GM12878 (cell line): ENCODE data around the gene RGL4. TPM values are rescaled to one million over a fixed set of nuclear protein-coding genes. Genes with fewer than 3 reads are reported as not detected.

Experiments used
- ATAC-seq: fragments of 200-7000 bp; cut with Tn5 transposase; 3 replicates; pipeline ENCODE4 v1.9.1; 2020; ENCODE audit warnings: mild to moderate bottlenecking, moderate library complexity
- BruUV-seq: library from RNA; stranded (reverse); fragments of 400-500 nt; replicated peaks from 2 replicates; lab custom pipeline; 2021; lab: Mats Ljungman, UMichigan
- CTCF ChIA-PET: fragments of 300-600 bp; sonication (Branson Sonifier 250); formaldehyde crosslinking; extraction: SDS; loops from one replicate; lab custom pipeline; 2021; ENCODE audit warnings: inconsistent platforms; lab: Yijun Ruan, JAX
- POLR2A ChIA-PET: fragments of 350-600 bp; formaldehyde crosslinking; extraction: SDS; loops from one replicate; lab custom pipeline; 2021; ENCODE audit warnings: inconsistent platforms; lab: Charles Lee
- RAD21 ChIA-PET: fragments of 300-600 bp; sonication (Branson Sonifier 250); formaldehyde crosslinking; loops from one replicate; lab custom pipeline; 2023; ENCODE audit warnings: antibody characterized with exemption; ENCODE audit not compliant: unreplicated experiment; lab: Charles Lee
- SMC1A ChIA-PET: fragments of 300-600 bp; sonication (Branson Sonifier 250); formaldehyde crosslinking; loops from one replicate; lab custom pipeline; 2023; ENCODE audit not compliant: unreplicated experiment, uncharacterized antibody; lab: Charles Lee
- DNase-seq: peaks from one replicate; pipeline ENCODE4 v3.0.0-alpha.2; 2011; ENCODE audit warnings: low read depth, low spot score
- FAIRE-seq: peaks from 3 replicates; lab custom pipeline; 2011; peaks lifted over from hg19 to GRCh38; lab: Jason Lieb, UNC
- H2AFZ ChIP-seq: 2 replicates; pipeline ENCODE4 v1.6.0; 2011; ENCODE audit warnings: low read depth, low read length, control low read depth; ENCODE audit not compliant: control insufficient read depth
- H3K27ac ChIP-seq: 2 replicates; pipeline ENCODE4 v1.5.1; 2011; ENCODE audit warnings: control low read depth; ENCODE audit not compliant: control insufficient read depth, insufficient read depth
- H3K27me3 ChIP-seq, 2 experiments: replicated peaks in 1 of 2; 2 replicates each; pipeline versions ENCODE4 v1.6.0 to v1.6.1; 2011; ENCODE audit warnings: low read length in 1 of 2; ENCODE audit not compliant: control insufficient read depth in 2 of 2, insufficient read depth in 2 of 2
- H3K36me3 ChIP-seq, 2 experiments: 2 replicates each; pipeline ENCODE4 v1.5.1; 2011; ENCODE audit warnings: low read length in 1 of 2; ENCODE audit not compliant: control insufficient read depth in 2 of 2, insufficient read depth in 2 of 2
- H3K4me1 ChIP-seq: 2 replicates; pipeline ENCODE4 v1.6.1; 2011; ENCODE audit warnings: mild to moderate bottlenecking, low read length, moderate library complexity, mixed read lengths; ENCODE audit not compliant: control insufficient read depth, insufficient read depth
- H3K4me2 ChIP-seq: 2 replicates; pipeline ENCODE4 v1.6.0; 2011; ENCODE audit warnings: control low read depth; ENCODE audit not compliant: control insufficient read depth, insufficient read depth
- H3K4me3 ChIP-seq: fragments of 200-600 bp; sonication (generic); 2 replicates; pipeline ENCODE4 v1.5.1; 2016
- H3K79me2 ChIP-seq: 2 replicates; pipeline ENCODE4 v1.6.0; 2011; ENCODE audit warnings: low read length; ENCODE audit not compliant: control insufficient read depth, insufficient read depth
- H3K9ac ChIP-seq: 2 replicates; pipeline ENCODE4 v1.8.0; 2011; ENCODE audit warnings: low read length, control low read depth, mixed read lengths; ENCODE audit not compliant: control insufficient read depth, insufficient read depth
- H3K9me3 ChIP-seq: replicated peaks from 3 replicates; pipeline ENCODE4 v1.5.1; 2011; ENCODE audit warnings: mild to moderate bottlenecking, low read length; ENCODE audit not compliant: control insufficient read depth, insufficient read depth
- H4K20me1 ChIP-seq: 2 replicates; pipeline ENCODE4 v1.6.0; 2011; ENCODE audit not compliant: control insufficient read depth, insufficient read depth
- ATF7 ChIP-seq: fragments of 450-650 bp; IDR thresholded peaks from 2 replicates; pipeline ENCODE4 v1.6.1; 2016; ENCODE audit warnings: low read depth, mild to moderate bottlenecking
- CBFB ChIP-seq: IDR thresholded peaks from 2 replicates; pipeline ENCODE4 v1.6.1; 2016; ENCODE audit warnings: antibody characterized with exemption, low read depth
- GABPA ChIP-seq: IDR thresholded peaks from 2 replicates; pipeline ENCODE4 v1.6.1; 2014; ENCODE audit warnings: antibody characterized with exemption, low read depth, mild to moderate bottlenecking, inconsistent platforms
- NBN ChIP-seq: fragments of 450-650 bp; IDR thresholded peaks from 2 replicates; pipeline ENCODE4 v1.6.1; 2016
- NFYA ChIP-seq: IDR thresholded peaks from 2 replicates; pipeline ENCODE4 v1.6.1; 2011; ENCODE audit warnings: low read depth, mild to moderate bottlenecking, low read length, improper control_type of control experiment, borderline replicate concordance
- PAX8 ChIP-seq: fragments of 450-650 bp; IDR thresholded peaks from 2 replicates; pipeline ENCODE4 v1.6.1; 2017; ENCODE audit warnings: mild to moderate bottlenecking, moderate library complexity
- RBBP5 ChIP-seq: fragments of 200-600 bp; sonication (generic); conservative IDR thresholded peaks from 2 replicates; pipeline ENCODE4 v1.6.1; 2016
- RFX5 ChIP-seq: IDR thresholded peaks from 2 replicates; pipeline ENCODE4 v1.6.1; 2011; ENCODE audit warnings: low read depth, low read length, improper control_type of control experiment
- SIX5 ChIP-seq: IDR thresholded peaks from 2 replicates; pipeline ENCODE4 v1.6.1; 2011; ENCODE audit warnings: mild to moderate bottlenecking, low read depth, low read length, moderate library complexity; ENCODE audit not compliant: severe bottlenecking
- SMAD5 ChIP-seq: IDR thresholded peaks from 2 replicates; pipeline ENCODE4 v1.6.1; 2016; ENCODE audit warnings: antibody characterized with exemption, low read depth
- ZNF24 ChIP-seq: fragments of 450-650 bp; IDR thresholded peaks from 2 replicates; pipeline ENCODE4 v1.6.1; 2017; ENCODE audit warnings: antibody characterized with exemption, mild to moderate bottlenecking
- WGBS: methylation state at CpG from one replicate; pipeline ENCODE4 v1.1.6; 2016; ENCODE audit warnings: low lambda C conversion rate; ENCODE audit not compliant: insufficient replicate concordance, insufficient coverage; ENCODE audit errors: missing lambda C conversion rate; 5-methylcytosine and 5-hydroxymethylcytosine counted together
- in situ Hi-C: fragments of 300-500 bp; cut with MboI; formaldehyde crosslinking; loops from 9 replicates; pipeline ENCODE4 v1.14.3; 2018; ENCODE audit warnings: mixed read lengths
- intact Hi-C: fragments of 100-400 bp; cut with micrococcal nuclease; formaldehyde crosslinking; loops from one replicate; pipeline ENCODE4 v1.14.2; 2022; ENCODE audit not compliant: unreplicated experiment
- polyA plus RNA-seq, 11 experiments: library from polyadenylated mRNA; depleted of rRNA in 4 of 11; unstranded in 6 of 11; stranded (reverse) in 5 of 11; fragments of >200 nt; fragmentation: Nextera tagmentation in 4 of 11; fragmentation: Illumina TruSeq in 1 of 11; extraction: Ambion mirVana in 4 of 11; extraction: Trizol in 1 of 11; gene quantifications; 1 replicate in 1 of 11; 2 replicates in 10 of 11; pipeline versions ENCODE4 v1.2.1 to v1.2.3, GENCODE V29; 2011 to 2016; ENCODE audit warnings: inconsistent platforms in 2 of 11, missing spikeins in 2 of 11, low read depth in 1 of 11
- total RNA-seq, 4 experiments: library from RNA; depleted of rRNA in 3 of 4; stranded (reverse); fragments of >200 nt in 3 of 4; fragmentation: Illumina TruSeq in 1 of 4; extraction: Trizol in 1 of 4; gene quantifications; 2 replicates each; pipeline versions ENCODE4 v1.2.1 to v1.2.3, GENCODE V29; 2013 to 2021
- TF ChIP-seq, protein P1 (sequence below): fragments of 450-650 bp; IDR thresholded peaks from 2 replicates; pipeline ENCODE4 v1.6.1; 2016; ENCODE audit warnings: mild to moderate bottlenecking

The RGL4 gene
- total and polyA plus RNA-seq, 10 of the 15 experiments (the other 5 are each of a cell fraction or from before 2014, with no cell fraction given): 1.4 to 9.0 (median 2.0) TPM; not detected in 1

DNA sequence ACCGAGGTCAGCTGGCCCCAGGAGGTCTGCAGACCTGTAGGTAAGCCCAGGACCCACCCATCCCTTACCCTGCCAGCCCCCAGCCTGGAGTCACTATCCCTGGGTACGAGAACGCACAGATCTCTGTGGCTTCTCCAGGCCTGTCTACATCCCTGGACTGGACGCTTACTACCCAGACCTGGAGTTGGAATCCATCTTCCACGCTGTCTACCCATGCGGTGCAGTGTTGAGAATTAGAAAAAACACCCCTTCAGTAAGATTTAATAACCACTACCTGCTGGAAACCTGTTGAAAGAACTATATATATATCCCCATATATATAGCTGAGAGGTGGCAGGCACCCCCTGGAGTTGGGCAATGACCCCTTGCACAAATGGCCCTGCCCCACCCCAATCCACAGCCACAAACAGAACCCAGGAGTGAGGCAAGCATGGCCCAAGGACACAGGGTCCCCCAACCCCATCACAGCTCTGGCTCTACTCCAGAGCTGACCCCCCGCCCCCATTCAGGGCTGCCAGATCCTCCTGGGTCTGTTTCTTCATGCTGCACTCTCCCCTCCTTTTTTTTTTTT, 17.7 kb upstream of the RGL4 start:
- POLR2A ChIA-PET: no interaction called here
- TF ChIP-seq GABPA (no peak), RBBP5 (no peak), ZNF24 (no peak), NFYA (no peak), SMAD5 (no peak), SIX5 (no peak), PAX8 (no peak), RFX5 (no peak), ATF7 (no peak), NBN (no peak), CBFB (no peak)
- TF ChIP-seq, protein P1, sequence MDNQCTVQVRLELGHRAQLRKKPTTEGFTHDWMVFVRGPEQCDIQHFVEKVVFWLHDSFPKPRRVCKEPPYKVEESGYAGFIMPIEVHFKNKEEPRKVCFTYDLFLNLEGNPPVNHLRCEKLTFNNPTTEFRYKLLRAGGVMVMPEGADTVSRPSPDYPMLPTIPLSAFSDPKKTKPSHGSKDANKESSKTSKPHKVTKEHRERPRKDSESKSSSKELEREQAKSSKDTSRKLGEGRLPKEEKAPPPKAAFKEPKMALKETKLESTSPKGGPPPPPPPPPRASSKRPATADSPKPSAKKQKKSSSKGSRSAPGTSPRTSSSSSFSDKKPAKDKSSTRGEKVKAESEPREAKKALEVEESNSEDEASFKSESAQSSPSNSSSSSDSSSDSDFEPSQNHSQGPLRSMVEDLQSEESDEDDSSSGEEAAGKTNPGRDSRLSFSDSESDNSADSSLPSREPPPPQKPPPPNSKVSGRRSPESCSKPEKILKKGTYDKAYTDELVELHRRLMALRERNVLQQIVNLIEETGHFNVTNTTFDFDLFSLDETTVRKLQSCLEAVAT: no peak
- TF ChIP-seq, all 136 proteins: peak for 0
- Histone ChIP-seq H3K27me3 (no peaks in the 10 kb centered on the region), H2AFZ (no peak overlapping the region), H3K4me1 (no peaks in the 10 kb centered on the region), H4K20me1 (no peaks in the 10 kb centered on the region), H3K79me2 (no peaks in the 10 kb centered on the region), H3K4me2 (no peak overlapping the region), H3K27ac (no peak overlapping the region), H3K9me3 (no peaks in the 10 kb centered on the region), H3K36me3 (no peaks in the 10 kb centered on the region), H3K9ac (no peak overlapping the region), H3K4me3 (no peak overlapping the region)
- ChIA-PET CTCF (no interaction called here), SMC1A (no interaction called here), RAD21 (no interaction called here)
- in situ Hi-C loops (no loop called here), intact Hi-C loops (no loop called here)
- DNase-seq (no peak), ATAC-seq (no peak), FAIRE-seq (no peak)
- no TSS peak for BruUV-seq
- whole genome bisulfite sequencing: 84% methylated on average over 7 of the region's 7 CpGs
